DMS79 (cell line): ENCODE measurements around the gene ACY1.
"Not testable (repeated sequence)": the region's sequence is repeated elsewhere in the genome, so short reads cannot be mapped to it uniquely, and the experiment has no call there.

ENCODE experiments used
- DNase-seq: peaks from one replicate; lab custom pipeline; 2025; lab: John Stamatoyannopoulos, UW

ACY1 gene

DNA sequence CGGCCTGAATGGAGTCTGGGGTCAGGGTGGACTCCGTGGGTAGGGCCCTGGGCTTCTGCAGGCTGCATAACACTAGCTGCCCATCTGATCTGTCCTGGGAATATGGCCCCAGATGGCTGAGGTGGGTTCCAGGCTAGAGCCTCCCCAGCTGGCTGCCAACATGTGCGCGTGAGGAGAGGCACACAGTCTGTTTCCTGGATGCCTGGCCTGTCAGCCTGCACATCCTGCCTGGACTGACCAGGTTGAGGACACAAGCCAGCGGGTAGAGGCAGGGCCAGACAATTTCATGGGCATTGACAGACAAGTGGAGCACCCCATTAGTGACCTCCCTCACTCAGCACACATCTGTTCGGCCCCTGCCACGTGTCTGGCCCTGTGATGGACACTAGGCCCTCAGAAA, 42.1 kb downstream of the ACY1 start:
- DNase-seq, result no peak

DNA sequence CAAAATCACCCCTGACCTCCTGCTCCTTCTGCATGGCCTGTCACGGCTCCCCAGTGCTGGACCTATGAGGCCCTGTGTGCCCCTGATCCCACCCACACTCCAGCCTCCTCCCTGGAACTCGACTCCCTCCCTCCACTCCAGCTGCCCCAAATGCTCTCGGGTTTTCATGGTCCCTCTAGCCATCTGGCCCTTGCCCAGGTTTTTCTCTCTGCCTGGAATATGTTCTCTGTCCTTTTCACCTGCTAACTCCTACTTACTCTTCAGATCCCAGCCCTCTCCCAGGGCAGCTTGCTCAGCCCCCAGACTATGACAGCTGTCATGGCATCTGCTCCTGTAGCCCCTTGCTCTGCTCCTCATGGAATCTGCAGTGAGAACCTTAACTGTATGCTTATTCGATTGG, 42.7 kb downstream of the ACY1 start:
- no peak for DNase-seq

GRCh38 chr3:52028572-52028971, 45.2 kb downstream of the ACY1 start:
- no peak for DNase-seq

DNA sequence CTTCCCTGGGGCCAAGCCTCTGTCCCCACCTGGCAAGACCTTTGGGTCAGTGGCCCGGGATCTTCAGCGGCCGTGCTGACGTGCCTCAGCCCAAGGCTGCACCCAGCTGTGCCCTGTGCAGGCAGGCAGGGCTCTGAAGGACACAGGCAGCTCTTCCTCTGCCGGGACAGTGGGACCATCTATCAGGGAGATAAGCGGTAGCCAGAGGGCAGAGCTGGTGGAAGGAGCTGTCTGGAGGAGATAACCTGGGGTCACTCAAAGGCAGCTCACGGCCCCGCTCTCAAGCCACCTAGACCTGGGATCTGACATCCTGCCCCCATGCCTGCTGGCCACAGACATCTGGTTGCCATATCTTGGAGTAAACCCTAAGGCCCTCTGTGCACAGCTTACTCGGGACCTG, 45.7 kb downstream of the ACY1 start:
- no peak for DNase-seq

DNA sequence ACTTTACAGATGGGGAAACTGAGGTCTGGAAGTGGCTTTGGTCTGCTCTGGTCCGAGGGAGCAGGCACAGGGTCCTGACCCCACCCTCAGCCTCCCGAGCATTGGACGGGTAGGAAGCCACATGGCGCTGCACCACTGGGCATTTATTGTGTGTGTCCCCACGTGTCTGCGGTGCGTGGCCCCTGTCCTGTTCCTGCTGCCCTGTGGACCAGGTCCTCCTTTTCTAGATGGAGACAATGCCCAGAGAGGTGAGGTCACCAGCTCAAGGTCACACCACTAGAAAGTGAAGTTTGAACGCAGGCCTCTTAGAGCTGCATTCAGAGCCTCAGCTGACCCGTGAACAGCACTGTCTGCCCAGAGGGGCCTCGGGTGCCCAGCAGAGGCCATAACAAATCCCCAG, 46.2 kb downstream of the ACY1 start:
- no peak for DNase-seq

GRCh38 chr3:52030714-52031310, 47.5 kb downstream of the ACY1 start:
- no peak for DNase-seq

GRCh38 chr3:52031896-52032295, 48.6 kb downstream of the ACY1 start:
- no peak for DNase-seq

DNA sequence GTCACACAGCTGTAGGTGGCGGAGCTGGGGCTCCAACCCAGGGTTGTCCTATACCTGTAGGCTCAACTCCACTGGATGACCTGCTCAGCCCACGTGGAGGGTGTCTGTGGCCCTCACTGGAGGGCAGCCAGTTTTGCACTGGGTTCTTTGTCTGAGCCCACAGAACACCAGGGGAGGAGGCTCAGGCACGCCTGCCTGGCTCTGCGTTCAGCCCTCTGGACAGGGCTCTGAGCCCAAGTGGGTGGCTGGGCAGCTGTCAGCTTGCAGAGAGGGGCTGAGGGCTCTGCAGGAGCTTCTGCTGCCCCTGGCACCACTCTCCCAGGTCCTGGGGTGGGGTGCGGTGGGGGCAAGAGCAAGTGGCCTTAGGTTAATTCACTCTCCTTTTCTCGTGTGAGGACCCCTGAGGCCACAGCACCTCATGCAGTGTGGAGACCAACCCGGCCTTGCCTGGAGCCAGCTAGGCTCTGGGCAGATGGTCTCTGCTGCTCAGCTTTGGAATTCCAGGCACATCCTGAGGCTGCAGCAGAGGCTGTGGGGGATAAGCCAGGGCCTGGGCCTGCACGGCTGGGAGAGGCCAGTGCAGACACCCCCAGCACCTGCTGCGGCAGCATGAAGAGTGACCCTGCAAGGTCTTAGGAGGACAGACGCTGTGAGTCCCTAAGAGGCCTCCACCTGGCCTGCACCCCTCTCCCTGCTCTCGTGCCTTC, 49.5 kb downstream of the ACY1 start:
- no peak for DNase-seq

DNA sequence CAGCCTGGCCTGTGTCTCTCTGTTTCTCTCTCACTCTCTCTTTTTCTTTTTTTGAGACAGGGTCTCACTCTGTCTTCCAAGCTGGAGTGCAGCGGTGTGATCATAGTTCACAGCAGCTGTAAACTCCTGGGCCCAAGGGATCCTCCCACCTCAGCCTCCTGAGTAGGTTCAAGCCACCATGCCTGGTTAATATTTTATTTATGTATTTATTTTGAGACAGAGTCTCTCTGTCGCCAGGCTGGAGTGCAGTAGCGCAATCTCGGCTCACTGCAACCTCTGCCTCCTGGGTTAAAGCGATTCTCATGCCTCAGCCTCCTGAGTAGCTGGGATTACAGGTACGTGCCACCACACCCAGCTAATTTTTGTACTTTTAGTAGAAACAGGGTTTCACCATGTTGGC, 50.4 kb downstream of the ACY1 start:
- DNase-seq, result not testable (repeated sequence)

- DNase-seq, result no peak
Measured at GRCh38 chr3:52034212-52034611, 50.9 kb downstream of the ACY1 start.

DNA sequence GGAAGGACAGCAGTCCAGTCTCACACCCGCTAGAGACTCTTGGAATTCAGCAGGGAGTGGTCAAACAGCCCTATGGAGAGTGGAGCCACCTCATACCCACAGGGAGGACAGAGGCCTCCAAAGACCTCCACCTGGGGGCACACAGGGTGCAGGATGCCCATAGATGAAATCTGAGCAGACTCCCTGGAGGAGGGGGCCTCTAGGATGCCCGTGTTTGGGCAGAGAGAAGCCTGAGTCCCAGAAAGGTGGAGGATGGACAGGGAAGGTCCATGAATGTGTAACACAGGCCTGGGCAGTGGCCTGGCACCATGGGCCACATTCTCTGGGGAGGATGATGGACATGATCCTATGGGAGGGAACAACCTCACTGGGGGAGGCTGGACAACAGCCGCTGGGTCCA, 51.3 kb downstream of the ACY1 start:
- no peak for DNase-seq

GRCh38 chr3:52036222-52036694, 52.9 kb downstream of the ACY1 start:
- no peak for DNase-seq

DNA sequence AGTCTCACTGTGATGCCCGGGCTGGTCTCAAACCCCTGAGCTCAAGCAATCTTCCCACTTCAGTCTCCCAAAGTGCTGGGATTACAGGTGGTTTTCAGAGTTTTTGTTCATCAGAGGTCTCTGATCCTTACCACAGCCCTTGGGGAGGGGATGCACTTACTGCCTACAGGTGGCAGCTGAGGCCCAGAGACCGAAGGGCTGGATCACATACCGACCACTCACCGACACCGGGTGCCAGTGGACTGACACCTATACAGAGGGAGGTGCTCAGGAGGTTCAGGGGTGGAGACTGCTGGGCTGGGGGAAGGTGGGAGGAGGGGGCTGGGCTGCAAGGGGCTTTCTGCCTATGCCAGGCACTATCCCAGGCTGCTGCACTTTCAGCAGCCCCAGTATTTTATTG, 53.5 kb downstream of the ACY1 start:
- no peak for DNase-seq

DNA sequence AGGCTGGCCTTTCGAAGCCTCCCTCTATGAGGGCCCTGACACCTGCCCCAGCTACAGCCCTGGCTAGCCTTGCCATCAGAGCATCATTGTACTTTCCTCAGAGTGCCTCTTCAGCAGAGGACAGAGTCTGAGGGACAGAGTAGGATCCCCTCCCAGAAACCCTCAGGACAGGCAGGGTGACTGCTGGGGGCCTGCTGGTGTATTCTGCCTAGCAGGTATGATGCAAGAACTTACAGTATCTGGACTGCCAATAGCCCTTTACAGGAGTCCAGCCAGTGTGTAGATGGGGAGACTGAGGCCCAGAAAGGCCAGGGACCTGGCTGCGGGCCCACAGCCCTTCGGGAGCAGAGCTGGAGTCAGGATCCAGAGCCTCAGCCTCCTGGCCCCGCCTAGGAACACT, 54.0 kb downstream of the ACY1 start:
- DNase-seq, result no peak

DNA sequence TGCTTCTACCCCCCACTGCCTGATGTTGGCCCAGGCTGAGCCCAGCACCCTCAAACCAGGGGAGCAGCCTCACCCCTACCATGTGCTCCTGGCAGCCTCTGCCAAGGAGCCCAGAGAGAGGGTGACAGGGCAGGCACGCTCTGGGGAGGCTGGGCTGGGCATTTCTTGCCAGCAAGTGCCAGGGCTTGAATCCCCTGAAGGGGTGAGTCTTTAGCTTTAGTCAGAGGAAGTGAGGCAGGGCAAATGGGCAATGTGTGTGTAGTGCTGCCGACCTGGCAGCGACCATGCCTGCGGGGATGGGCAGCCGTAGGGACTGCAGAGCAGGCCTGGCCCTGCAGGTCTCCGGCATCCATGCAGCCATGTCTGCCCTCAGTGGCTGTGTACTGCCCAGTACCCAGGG, 54.9 kb downstream of the ACY1 start:
- DNase-seq, result no peak
